ENCODE data around the gene ETV3. TPM values are rescaled to one million over a fixed set of nuclear protein-coding genes. Genes with fewer than 3 reads are reported as not detected.

Gene ETV3
- total RNA-seq, 1 experiment from 2014 or later: 36.3 TPM

GRCh38 chr1:157177733-157178394 lies 39.7 kb upstream of the ETV3 start:
- no peak for DNase-seq
- Histone ChIP-seq H2BK20ac (ENCODE audit: low read depth, low read length, poor library complexity, severe bottlenecking) (no peak overlapping the region), H3K56ac (ENCODE audit: insufficient read length, low read depth, low read length) (no peak overlapping the region), H3K18ac (ENCODE audit: insufficient read length, low read depth, low read length) (no peak overlapping the region), H2BK12ac (ENCODE audit: insufficient read length, low read depth, low read length) (no peak overlapping the region), H4K20me1 (ENCODE audit: control insufficient read depth, insufficient read depth, insufficient read length) (no peaks in the 10 kb centered on the region), H3K14ac (ENCODE audit: insufficient read depth, low read length) (no peak overlapping the region), H3K79me2 (ENCODE audit: insufficient read depth, low read length) (no peaks in the 10 kb centered on the region), H2BK5ac (ENCODE audit: insufficient read length, low read length) (no peak overlapping the region), H2BK15ac (ENCODE audit: low read depth, low read length) (no peak overlapping the region), H3K23me2 (ENCODE audit: insufficient read length, low read depth, low read length, poor library complexity, severe bottlenecking) (no peaks in the 10 kb centered on the region), H4K91ac (ENCODE audit: insufficient read length, low read depth, low read length) (no peak overlapping the region), H3K79me1 (ENCODE audit: insufficient read depth, low read depth, low read length, poor library complexity, severe bottlenecking) (no peaks in the 10 kb centered on the region), H4K5ac (ENCODE audit: insufficient read length, low read depth, low read length) (no peak overlapping the region), H3K23ac (ENCODE audit: insufficient read length, low read depth, low read length) (no peak overlapping the region), H3K4me1 (ENCODE audit: insufficient read depth, low read length) (no peaks in the 10 kb centered on the region), H3K27ac (ENCODE audit: insufficient read length, low read depth, low read length) (no peak overlapping the region), H3K9ac (ENCODE audit: extremely low read depth, insufficient read length, low read length) (no peak overlapping the region), H2AK5ac (ENCODE audit: insufficient read length, low read length) (no peak overlapping the region), H3K27me3 (ENCODE audit: insufficient read depth, low read length) (no peaks in the 10 kb centered on the region), H3K4me2 (ENCODE audit: insufficient read depth, insufficient read length, low read length) (no peak overlapping the region), H3T11ph (ENCODE audit: low read length) (no peak overlapping the region), H2AFZ (ENCODE audit: low read length) (no peak overlapping the region), H4K8ac (replicated peaks; ENCODE audit: insufficient read length, low read depth, low read length) (no peak overlapping the region), H2BK120ac (ENCODE audit: low read depth, low read length, poor library complexity, severe bottlenecking) (no peak overlapping the region), H3K4ac (ENCODE audit: low read depth, low read length) (no peak overlapping the region), H3K9me3 (ENCODE audit: control insufficient read depth, low read depth, low read length) (no peaks in the 10 kb centered on the region)
- H3K4me1 Mint-ChIP-seq: peaks cover 25% of the 10 kb centered on the region in 2 experiments
- no peak for TF ChIP-seq CTCF (conservative IDR thresholded peaks at IDR 0.05)
- H3K27ac Mint-ChIP-seq: no peak overlapping the region
- no peak overlapping the region for H3K4me3 Mint-ChIP-seq
- H3K27me3 Mint-ChIP-seq (ENCODE audit: low read depth): peaks cover 3% of the 10 kb centered on the region
- no peaks in the 10 kb centered on the region for H3K36me3 Mint-ChIP-seq (ENCODE audit: insufficient read depth in 1 of 3, low read depth in 3 of 3)
- H3K9me3 Mint-ChIP-seq: no peaks in the 10 kb centered on the region
- no CpG with 5 or more reads among the region's 4 CpGs for WGBS (ENCODE audit: extremely low coverage, insufficient read length, low lambda C conversion rate)
